HepG2 (cell line): ENCODE measurements around the gene HLCS. TPM values are rescaled to one million over a fixed set of nuclear protein-coding genes. Genes with fewer than 3 reads are reported as not detected.

ENCODE experiments used
- ADNP ChIP-seq: sonication (generic); formaldehyde crosslinking; IDR thresholded peaks from 2 replicates; pipeline ENCODE4 v1.4.0; 2020; ENCODE audit warnings: missing genetic modification reagents
- ATF3 ChIP-seq: sonication (generic); formaldehyde crosslinking; IDR thresholded peaks from 2 replicates; pipeline ENCODE4 v1.4.0; 2020; ENCODE audit warnings: missing genetic modification reagents
- CBX5 ChIP-seq: sonication (generic); formaldehyde crosslinking; IDR thresholded peaks from 2 replicates; pipeline ENCODE4 v1.4.0; 2020; ENCODE audit warnings: missing genetic modification reagents, borderline replicate concordance
- CC2D1A ChIP-seq: sonication (generic); formaldehyde crosslinking; IDR thresholded peaks from 2 replicates; pipeline ENCODE4 v1.8.1; 2023; ENCODE audit warnings: mild to moderate bottlenecking, missing genetic modification reagents
- CHD2 ChIP-seq: IDR thresholded peaks from 2 replicates; pipeline ENCODE4 v1.6.1; 2011; ENCODE audit warnings: low read depth, low read length, improper control_type of control experiment
- CHD4 ChIP-seq: fragments of 200-600 bp; sonication (generic); IDR thresholded peaks from 2 replicates; pipeline ENCODE4 v1.7.0; 2017; ENCODE audit warnings: mild to moderate bottlenecking, low read length, borderline replicate concordance
- HMG20B ChIP-seq: conservative IDR thresholded peaks from 2 replicates; pipeline ENCODE4 v1.6.1; 2016; ENCODE audit warnings: missing genetic modification reagents, missing compliant biosample characterization
- HNRNPK ChIP-seq: fragments of 200-400 bp; formaldehyde crosslinking; IDR thresholded peaks from 2 replicates; pipeline ENCODE4 v1.6.1; 2018; ENCODE audit warnings: low read length, low read depth, moderate library complexity, mild to moderate bottlenecking; ENCODE audit not compliant: poor library complexity, severe bottlenecking
- HOXD1 ChIP-seq: sonication (generic); formaldehyde crosslinking; IDR thresholded peaks from 2 replicates; pipeline ENCODE4 v1.5.0; 2020; ENCODE audit warnings: missing genetic modification reagents
- KLF11 ChIP-seq: IDR thresholded peaks from 2 replicates; pipeline ENCODE4 v1.6.1; 2016; ENCODE audit warnings: missing compliant biosample characterization
- MIXL1 ChIP-seq: IDR thresholded peaks from 2 replicates; pipeline ENCODE4 v1.6.1; 2016
- MXD3 ChIP-seq: IDR thresholded peaks from 2 replicates; pipeline ENCODE4 v1.6.1; 2016; ENCODE audit warnings: mild to moderate bottlenecking, missing biosample characterization, missing genetic modification reagents
- MYPOP ChIP-seq: sonication (generic); formaldehyde crosslinking; IDR thresholded peaks from 2 replicates; pipeline ENCODE4 v1.8.1; 2023; ENCODE audit warnings: mild to moderate bottlenecking, moderate library complexity, missing genetic modification reagents
- NFATC3 ChIP-seq: sonication (generic); formaldehyde crosslinking; IDR thresholded peaks from 2 replicates; pipeline ENCODE4 v1.5.1; 2020; ENCODE audit warnings: mild to moderate bottlenecking, missing genetic modification reagents
- REXO4 ChIP-seq: sonication (generic); formaldehyde crosslinking; IDR thresholded peaks from 2 replicates; pipeline ENCODE4 v1.8.0; 2022; ENCODE audit warnings: missing genetic modification reagents, mild to moderate bottlenecking, borderline replicate concordance
- RFX3 ChIP-seq: IDR thresholded peaks from 2 replicates; pipeline ENCODE4 v1.6.1; 2016; ENCODE audit warnings: missing biosample characterization, missing genetic modification reagents
- RNF2 ChIP-seq: fragments of 450-650 bp; conservative IDR thresholded peaks from 2 replicates; pipeline ENCODE4 v1.6.1; 2016; ENCODE audit warnings: low read depth
- TFDP2 ChIP-seq: sonication (generic); formaldehyde crosslinking; IDR thresholded peaks from 2 replicates; pipeline ENCODE4 v1.4.0; 2020; ENCODE audit warnings: missing genetic modification reagents
- THAP11 ChIP-seq: IDR thresholded peaks from 2 replicates; pipeline ENCODE4 v1.6.1; 2016; ENCODE audit warnings: missing biosample characterization, missing genetic modification reagents
- YEATS2 ChIP-seq: sonication (generic); formaldehyde crosslinking; IDR thresholded peaks from 2 replicates; pipeline ENCODE4 v1.4.0; 2020; ENCODE audit warnings: missing genetic modification reagents, borderline replicate concordance
- ZBTB43 ChIP-seq: sonication (generic); formaldehyde crosslinking; conservative IDR thresholded peaks from 2 replicates; pipeline ENCODE4 v1.4.0; 2020; ENCODE audit warnings: missing genetic modification reagents
- ZNF382 ChIP-seq: sonication (generic); formaldehyde crosslinking; IDR thresholded peaks from 2 replicates; pipeline ENCODE4 v1.5.0; 2020; ENCODE audit warnings: missing genetic modification reagents, mild to moderate bottlenecking, borderline replicate concordance
- ZNF563 ChIP-seq: sonication (generic); formaldehyde crosslinking; IDR thresholded peaks from 2 replicates; pipeline ENCODE4 v1.8.0; 2022; ENCODE audit warnings: mild to moderate bottlenecking, moderate library complexity, missing genetic modification reagents
- ZNF567 ChIP-seq: sonication (generic); formaldehyde crosslinking; IDR thresholded peaks from 2 replicates; pipeline ENCODE4 v1.8.1; 2023; ENCODE audit warnings: mild to moderate bottlenecking, missing genetic modification reagents, borderline replicate concordance
- ZNF773 ChIP-seq: sonication (generic); formaldehyde crosslinking; IDR thresholded peaks from 2 replicates; pipeline ENCODE4 v1.4.0; 2020; ENCODE audit warnings: missing genetic modification reagents, borderline replicate concordance
- polyA plus RNA-seq, 8 experiments: library from polyadenylated mRNA; depleted of rRNA in 3 of 8; stranded (reverse) in 7 of 8; unstranded in 1 of 8; fragments of >200 nt; fragmentation: Illumina TruSeq in 4 of 8; extraction: Trizol in 4 of 8; gene quantifications; 2 replicates each; pipeline versions ENCODE4 v1.2.1 to v1.2.3, GENCODE V29; 2011 to 2016; ENCODE audit warnings: low read depth in 4 of 8, missing spikeins in 1 of 8, mixed read lengths in 1 of 8; ENCODE audit not compliant: insufficient read depth in 1 of 8
- total RNA-seq, 5 experiments: library from RNA; depleted of rRNA; stranded (reverse); fragments of >200 nt; fragmentation: Illumina TruSeq; extraction: Trizol; gene quantifications; 2 replicates each; pipeline ENCODE4 v1.2.3, GENCODE V29; 2016; ENCODE audit warnings: low read depth in 1 of 5

HLCS gene
- total and polyA plus RNA-seq, 2 of the 13 experiments (the other 11 are each of a cell fraction or from before 2014, with no cell fraction given) = 7.9 to 12.3 TPM

GRCh38 chr21:36989699-36990507 is 23.4 kb upstream of the HLCS start (continued):
- TF ChIP-seq HMG20B (CRISPR knock-in tag) (no peak; the same call in 1 of the 2 replicates), ZNF382 (CRISPR knock-in tag) (no peak), ZNF567 (CRISPR knock-in tag) (peak; percentile 93), CC2D1A (CRISPR knock-in tag) (no peak), ADNP (CRISPR knock-in tag) (no peak), YEATS2 (CRISPR knock-in tag) (0 out of 2 replicates have a peak, but pooled peaks have one; percentile 65), ATF3 (CRISPR knock-in tag) (no peak; the same call in 1 of the 2 replicates), NFATC3 (no peak), ZNF773 (CRISPR knock-in tag) (peak; percentile 94), ZNF563 (CRISPR knock-in tag) (peak; percentile 90; the same call in 1 of the 2 replicates), MXD3 (peak; percentile 80), REXO4 (CRISPR knock-in tag) (peak; percentile 52; the same call in 1 of the 2 replicates), THAP11 (CRISPR knock-in tag) (peak; percentile 77), MYPOP (peak; percentile 90; the same call in 1 of the 2 replicates), MIXL1 (no peak; the same call in 1 of the 2 replicates), KLF11 (CRISPR knock-in tag) (no peak), RFX3 (CRISPR knock-in tag) (no peak), CHD4 (no peak), TFDP2 (CRISPR knock-in tag) (peak; percentile 67), ZBTB43 (CRISPR knock-in tag) (peak; percentile 87), HNRNPK (peak; percentile 38), HOXD1 (CRISPR knock-in tag) (peak; percentile 22; the same call in 1 of the 2 replicates), CHD2 (no peak), CBX5 (CRISPR knock-in tag) (no peak), RNF2 (peak; percentile 92)
